WTC11 (cell line): ENCODE data around the gene LTBP1.

Experiments
- CTCF ChIP-seq: fragments of 200-600 bp; IDR thresholded peaks from 2 replicates; pipeline ENCODE4 v1.8.0; 2022; ENCODE audit warnings: antibody characterized with exemption
- TF ChIP-seq, protein P1 (sequence below): sonication (generic); formaldehyde crosslinking; IDR thresholded peaks from 2 replicates; pipeline ENCODE4 v1.8.0; 2022; ENCODE audit warnings: mild to moderate bottlenecking, missing genetic modification reagents

DNA sequence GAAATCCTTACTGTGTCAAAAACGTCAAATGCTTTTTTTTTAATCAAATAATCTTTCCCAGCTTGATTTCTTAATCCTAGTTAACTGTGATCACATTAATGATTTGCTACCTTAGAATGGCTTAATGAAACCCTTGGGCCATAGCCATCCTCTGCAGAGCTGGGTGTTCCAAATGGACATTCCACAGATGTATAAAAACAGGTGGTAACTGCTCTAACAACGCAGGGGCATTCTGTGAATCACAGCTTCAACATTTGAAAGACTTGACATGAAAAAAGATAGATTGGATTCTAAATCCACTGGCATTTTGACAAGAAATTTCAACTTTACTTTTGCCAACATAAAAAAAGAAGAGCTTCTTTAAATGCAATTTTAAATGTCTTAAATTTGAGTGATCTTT is 459.9 kb downstream of the LTBP1 start:
- TF ChIP-seq CTCF, result no peak
- TF ChIP-seq, protein P1, sequence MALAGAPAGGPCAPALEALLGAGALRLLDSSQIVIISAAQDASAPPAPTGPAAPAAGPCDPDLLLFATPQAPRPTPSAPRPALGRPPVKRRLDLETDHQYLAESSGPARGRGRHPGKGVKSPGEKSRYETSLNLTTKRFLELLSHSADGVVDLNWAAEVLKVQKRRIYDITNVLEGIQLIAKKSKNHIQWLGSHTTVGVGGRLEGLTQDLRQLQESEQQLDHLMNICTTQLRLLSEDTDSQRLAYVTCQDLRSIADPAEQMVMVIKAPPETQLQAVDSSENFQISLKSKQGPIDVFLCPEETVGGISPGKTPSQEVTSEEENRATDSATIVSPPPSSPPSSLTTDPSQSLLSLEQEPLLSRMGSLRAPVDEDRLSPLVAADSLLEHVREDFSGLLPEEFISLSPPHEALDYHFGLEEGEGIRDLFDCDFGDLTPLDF (CRISPR knock-in tag), result no peak
